HCT116 (cell line): ENCODE measurements around the gene SLC22A13. TPM values are rescaled to one million over a fixed set of nuclear protein-coding genes. Genes with fewer than 3 reads are reported as not detected.

Experiments
- ATAC-seq: fragments of 200-7000 bp; cut with Tn5 transposase; 2 replicates; pipeline ENCODE4 v1.9.1; 2020; ENCODE audit warnings: mild to moderate bottlenecking, moderate library complexity
- BruUV-seq: library from RNA; stranded (reverse); fragments of 400-500 nt; replicated peaks from 2 replicates; lab custom pipeline; 2021; lab: Mats Ljungman, UMichigan
- CTCF ChIA-PET: fragments of 300-600 bp; sonication (Branson Sonifier 250); formaldehyde crosslinking; loops from one replicate; lab custom pipeline; 2021; ENCODE audit warnings: antibody characterized with exemption; lab: Charles Lee
- POLR2A ChIA-PET: fragments of 300-600, 350-600 bp; sonication (Branson Sonifier 250); formaldehyde crosslinking; loops from one replicate; lab custom pipeline; 2021; ENCODE audit warnings: antibody characterized with exemption; lab: Charles Lee
- RAD21 ChIA-PET, 2 experiments: fragments of 300-600 bp; sonication (Branson Sonifier 250); formaldehyde crosslinking; loops; one replicate each; lab custom pipeline; 2023; ENCODE audit warnings: low total read pairs in 2 of 2; ENCODE audit not compliant: uncharacterized antibody in 2 of 2, unreplicated experiment in 2 of 2, low non-redundant PET in 1 of 2; lab: Charles Lee
- DNase-seq: peaks from one replicate; pipeline ENCODE4 v3.0.0-alpha.2; 2010; ENCODE audit warnings: low read depth, low spot score
- H2AFZ ChIP-seq: fragments of 200-600 bp; shearing (Covaris generic), sonication (generic); 2 replicates; pipeline ENCODE4 v1.6.1; 2017; ENCODE audit warnings: low read depth, mixed run types, mixed read lengths, antibody characterized with exemption, low read length; ENCODE audit not compliant: poor library complexity, severe bottlenecking
- H3K27ac ChIP-seq: 2 replicates; pipeline ENCODE4 v1.5.1; 2012; ENCODE audit warnings: low read depth, low read length
- H3K27me3 ChIP-seq: fragments of 200-600 bp; sonication (generic); 2 replicates; pipeline ENCODE4 v1.6.1; 2016; ENCODE audit warnings: mixed run types, low read length, mixed read lengths; ENCODE audit not compliant: insufficient read depth
- H3K36me3 ChIP-seq, 2 experiments: fragments of 200-500 bp in 1 of 2; fragments of 200-600 bp in 1 of 2; sonication (Bioruptor generic) in 1 of 2; sonication (generic) in 1 of 2; 2 replicates each; pipeline versions ENCODE4 v1.5.1 to v1.6.1; 2014 to 2016; ENCODE audit warnings: low read length in 2 of 2, inconsistent platforms in 1 of 2, mixed read lengths in 1 of 2, mixed run types in 1 of 2; ENCODE audit not compliant: insufficient read depth in 2 of 2, control insufficient read depth in 1 of 2
- H3K4me1 ChIP-seq, 2 experiments: fragments of 200-600 bp in 1 of 2; sonication (generic) in 1 of 2; 2 replicates each; pipeline versions ENCODE4 v1.5.1 to v1.6.1; 2012 to 2017; ENCODE audit warnings: low read length in 2 of 2, inconsistent platforms in 1 of 2, mild to moderate bottlenecking in 1 of 2, mixed read lengths in 1 of 2, mixed run types in 1 of 2, moderate library complexity in 1 of 2; ENCODE audit not compliant: insufficient read depth in 2 of 2, control insufficient read depth in 1 of 2
- H3K4me2 ChIP-seq: fragments of 200-600 bp; sonication (generic); 2 replicates; pipeline ENCODE4 v1.6.1; 2017; ENCODE audit warnings: mixed run types, low read length, mixed read lengths
- H3K4me3 ChIP-seq, 2 experiments: fragments of 200-600 bp in 1 of 2; sonication (generic) in 1 of 2; replicated peaks in 1 of 2; 2 replicates each; pipeline ENCODE4 v1.5.1; 2011 to 2016; ENCODE audit warnings: low read length in 2 of 2, control low read depth in 1 of 2, low read depth in 1 of 2, mild to moderate bottlenecking in 1 of 2, mixed read lengths in 1 of 2, mixed run types in 1 of 2
- H3K79me2 ChIP-seq: fragments of 200-600 bp; sonication (generic); 2 replicates; pipeline ENCODE4 v1.6.1; 2017; ENCODE audit warnings: mild to moderate bottlenecking, mixed run types, low read length, moderate library complexity, mixed read lengths; ENCODE audit not compliant: insufficient read depth
- H3K9ac ChIP-seq: fragments of 200-600 bp; sonication (generic); 2 replicates; pipeline ENCODE4 v1.6.1; 2016; ENCODE audit warnings: low read length, mixed read lengths
- H3K9me2 ChIP-seq: fragments of 200-600 bp; sonication (generic), shearing (Covaris generic); 2 replicates; pipeline ENCODE4 v1.6.1; 2017; ENCODE audit warnings: mixed run types, mild to moderate bottlenecking, moderate library complexity; ENCODE audit not compliant: insufficient read depth
- H3K9me3 ChIP-seq, 2 experiments: fragments of 200-500 bp in 1 of 2; fragments of 200-600 bp in 1 of 2; sonication (Bioruptor generic) in 1 of 2; sonication (generic) in 1 of 2; 2 replicates each; pipeline ENCODE4 v1.6.1; 2014 to 2017; ENCODE audit warnings: low read length in 2 of 2, mixed read lengths in 2 of 2, inconsistent platforms in 1 of 2, low read depth in 1 of 2, mild to moderate bottlenecking in 1 of 2, mixed run types in 1 of 2, moderate library complexity in 1 of 2; ENCODE audit not compliant: control insufficient read depth in 1 of 2, insufficient read depth in 1 of 2
- H4K20me1 ChIP-seq: fragments of 200-600 bp; sonication (generic), shearing (Covaris generic); 2 replicates; pipeline ENCODE4 v1.6.1; 2017; ENCODE audit warnings: mixed run types, mild to moderate bottlenecking, moderate library complexity; ENCODE audit not compliant: insufficient read depth
- CTCF ChIP-seq, 3 experiments: fragments of 200-600 bp in 1 of 3; sonication (generic) in 1 of 3; IDR thresholded peaks in 2 of 3; conservative IDR thresholded peaks in 1 of 3; 2 replicates each; pipeline ENCODE4 v1.5.1; 2012 to 2017; ENCODE audit warnings: low read depth in 2 of 3, low read length in 2 of 3, antibody characterized with exemption in 1 of 3, borderline replicate concordance in 1 of 3, control low read depth in 1 of 3, mild to moderate bottlenecking in 1 of 3, mixed read lengths in 1 of 3, mixed run types in 1 of 3, moderate library complexity in 1 of 3; ENCODE audit not compliant: insufficient read depth in 1 of 3
- EZH2 ChIP-seq: fragments of 200-600 bp; sonication (generic); IDR thresholded peaks from 2 replicates; pipeline ENCODE4 v1.6.1; 2017; ENCODE audit warnings: antibody characterized with exemption, mixed run types
- intact Hi-C: fragments of 100-400 bp; cut with micrococcal nuclease; formaldehyde crosslinking; loops from 2 replicates; pipeline ENCODE4 v1.10.0; 2022
- total RNA-seq: library from RNA; stranded (reverse); gene quantifications from one replicate; pipeline ENCODE4 v1.2.1, GENCODE V29; 2021; ENCODE audit not compliant: unreplicated experiment

The SLC22A13 gene
- total RNA-seq, 1 experiment from 2014 or later: 0.47 TPM

DNA sequence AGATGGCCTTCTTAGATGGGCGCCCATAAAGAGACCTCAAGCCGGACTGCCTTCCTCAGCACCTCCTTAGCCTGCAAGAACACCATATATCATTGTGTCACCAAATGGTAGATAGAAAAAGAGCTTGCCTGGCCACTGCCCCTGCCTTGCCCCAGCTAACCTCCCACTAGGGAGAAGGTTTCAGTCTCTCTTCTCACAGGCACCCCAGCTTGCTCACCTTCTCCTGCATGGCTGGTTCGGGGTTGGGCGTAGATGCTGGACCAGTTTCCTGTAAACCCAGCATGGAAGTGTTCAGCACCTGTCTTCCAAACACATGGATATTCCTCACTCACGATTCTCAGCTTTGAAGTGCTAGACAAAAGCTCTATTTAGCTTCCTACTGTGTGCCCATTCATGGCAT lies 13.2 kb downstream of the SLC22A13 start:
- CTCF ChIA-PET: no interaction called here
- H3K9me3 ChIP-seq: no peaks in the 10 kb centered on the region

More for the DNA sequence above, 13.2 kb downstream of the SLC22A13 start:
- H3K27ac ChIP-seq: no peak overlapping the region
- H3K9ac ChIP-seq: no peak overlapping the region
- H3K4me1 ChIP-seq: no peaks in the 10 kb centered on the region
- H3K4me2 ChIP-seq: no peak overlapping the region
- DNase-seq: no peak
- H4K20me1 ChIP-seq: no peaks in the 10 kb centered on the region
- POLR2A ChIA-PET: no interaction called here
- no peak for TF ChIP-seq CTCF (IDR thresholded peaks at IDR 0.05 in 2 of 3, conservative IDR thresholded peaks at IDR 0.05 in 1 of 3; ENCODE audit: borderline replicate concordance in 1 of 3, insufficient read depth in 1 of 3, low read depth in 2 of 3, low read length in 2 of 3)
- TF ChIP-seq EZH2: no peak
- ATAC-seq: no peak
- no peaks in the 10 kb centered on the region for H3K9me2 ChIP-seq
- intact Hi-C loops: no loop called here
- H3K79me2 ChIP-seq: no peaks in the 10 kb centered on the region
- H3K4me3 ChIP-seq: no peak overlapping the region
- BruUV-seq: no TSS peak
- no peaks in the 10 kb centered on the region for H3K36me3 ChIP-seq
- RAD21 ChIA-PET: no interaction called here
- no peak overlapping the region for H2AFZ ChIP-seq
- no peaks in the 10 kb centered on the region for H3K27me3 ChIP-seq
